SK-N-SH (cell line): ENCODE results near the gene BICC1. TPM values are rescaled to one million over a fixed set of nuclear protein-coding genes. Genes with fewer than 3 reads are reported as not detected.

Experiments used
- CTCF ChIA-PET: fragments of 300-600, 350-600 bp; formaldehyde crosslinking; extraction: SDS; loops from one replicate; lab custom pipeline; 2021; lab: Yijun Ruan, JAX
- POLR2A ChIA-PET: fragments of 350-600 bp; sonication (Branson Sonifier 250); formaldehyde crosslinking; extraction: SDS; loops from one replicate; lab custom pipeline; 2020; ENCODE audit warnings: antibody characterized with exemption, inconsistent platforms; lab: Yijun Ruan, JAX
- DNase-seq: peaks from one replicate; pipeline ENCODE4 v3.0.0; 2012
- H2AFZ ChIP-seq: fragments of 200-600 bp; sonication (generic); 2 replicates; pipeline ENCODE4 v1.8.1; 2016; ENCODE audit warnings: antibody characterized with exemption, mild to moderate bottlenecking, low read depth
- H3F3A ChIP-seq: fragments of 200-600 bp; sonication (generic); replicated peaks from 2 replicates; pipeline ENCODE3; 2016; ENCODE audit warnings: antibody characterized with exemption, mild to moderate bottlenecking; ENCODE audit not compliant: insufficient read depth
- H3K27ac ChIP-seq, 2 experiments: fragments of 200-500 bp in 1 of 2; fragments of 200-600 bp in 1 of 2; sonication (Bioruptor generic) in 1 of 2; sonication (generic), shearing (Covaris generic) in 1 of 2; 2 replicates each; pipeline versions ENCODE4 v1.5.1 to v1.6.1; 2014 to 2016; ENCODE audit warnings: low read depth in 2 of 2, inconsistent platforms in 1 of 2, low read length in 1 of 2, mild to moderate bottlenecking in 1 of 2, mixed read lengths in 1 of 2
- H3K27me3 ChIP-seq: fragments of 200-600 bp; sonication (generic), shearing (Covaris generic); 2 replicates; pipeline ENCODE4 v1.6.1; 2016; ENCODE audit warnings: mixed run types; ENCODE audit not compliant: insufficient read depth
- H3K36me3 ChIP-seq, 2 experiments: fragments of 200-500 bp in 1 of 2; fragments of 200-600 bp in 1 of 2; sonication (Bioruptor generic) in 1 of 2; sonication (generic) in 1 of 2; replicated peaks in 1 of 2; 2 replicates each; pipeline versions ENCODE3 to v1.5.1; 2014 to 2016; ENCODE audit warnings: low read length in 1 of 2, mild to moderate bottlenecking in 1 of 2; ENCODE audit not compliant: insufficient read depth in 2 of 2, control insufficient read depth in 1 of 2
- H3K4me1 ChIP-seq, 2 experiments: fragments of 200-500 bp in 1 of 2; fragments of 200-600 bp in 1 of 2; sonication (Bioruptor generic) in 1 of 2; sonication (generic), shearing (Covaris generic) in 1 of 2; 2 replicates each; pipeline versions ENCODE4 v1.5.1 to v1.6.1; 2014 to 2016; ENCODE audit warnings: low read depth in 1 of 2, low read length in 1 of 2, mixed run types in 1 of 2; ENCODE audit not compliant: insufficient read depth in 2 of 2, control insufficient read depth in 1 of 2
- H3K4me2 ChIP-seq: fragments of 200-600 bp; sonication (generic), shearing (Covaris generic); 2 replicates; pipeline ENCODE4 v1.6.1; 2017; ENCODE audit warnings: mixed run types
- H3K4me3 ChIP-seq, 2 experiments: fragments of 200-500 bp in 1 of 2; fragments of 200-600 bp in 1 of 2; sonication (Bioruptor generic) in 1 of 2; sonication (generic), shearing (Covaris generic) in 1 of 2; 2 replicates each; pipeline versions ENCODE4 v1.5.1 to v1.8.1; 2014 to 2016; ENCODE audit warnings: low read depth in 2 of 2, inconsistent platforms in 1 of 2, low read length in 1 of 2, mild to moderate bottlenecking in 1 of 2, mixed read lengths in 1 of 2, moderate library complexity in 1 of 2
- H3K79me2 ChIP-seq: fragments of 200-600 bp; sonication (generic); 2 replicates; pipeline ENCODE4 v1.8.1; 2017; ENCODE audit warnings: mild to moderate bottlenecking; ENCODE audit not compliant: insufficient read depth
- H3K9ac ChIP-seq: fragments of 200-600 bp; sonication (generic); 2 replicates; pipeline ENCODE4 v1.6.1; 2017; ENCODE audit warnings: mixed run types
- H3K9me2 ChIP-seq: fragments of 200-600 bp; sonication (generic); 2 replicates; pipeline ENCODE4 v1.6.1; 2017; ENCODE audit warnings: mixed run types
- H3K9me3 ChIP-seq: fragments of 200-600 bp; sonication (generic); 2 replicates; pipeline ENCODE4 v1.6.1; 2017; ENCODE audit warnings: mixed run types, mild to moderate bottlenecking, moderate library complexity
- H4K20me1 ChIP-seq: fragments of 200-600 bp; sonication (generic); 2 replicates; pipeline ENCODE4 v1.6.1; 2017; ENCODE audit warnings: mild to moderate bottlenecking, mixed run types; ENCODE audit not compliant: insufficient read depth
- ELF1 ChIP-seq: IDR thresholded peaks from 2 replicates; pipeline ENCODE4 v1.4.0; 2012
- EZH2phosphoT487 ChIP-seq: fragments of 200-600 bp; sonication (generic); IDR thresholded peaks from 2 replicates; pipeline ENCODE4 v1.6.1; 2017; ENCODE audit warnings: low read depth, mixed run types, mild to moderate bottlenecking, antibody characterized with exemption, moderate library complexity, borderline replicate concordance
- GABPA ChIP-seq: IDR thresholded peaks from 2 replicates; pipeline ENCODE4 v1.4.0; 2012; ENCODE audit warnings: low read depth, mild to moderate bottlenecking
- GATA2 ChIP-seq: sonication (generic); formaldehyde crosslinking; IDR thresholded peaks from 2 replicates; pipeline ENCODE4 v1.5.0; 2020; ENCODE audit warnings: mild to moderate bottlenecking, missing genetic modification reagents
- JUND ChIP-seq: IDR thresholded peaks from 2 replicates; pipeline ENCODE4 v1.4.0; 2012
- MAX ChIP-seq: IDR thresholded peaks from 2 replicates; pipeline ENCODE4 v1.4.0; 2012; ENCODE audit warnings: low read depth
- PBX3 ChIP-seq: IDR thresholded peaks from 2 replicates; pipeline ENCODE4; 2012
- RAD21 ChIP-seq: IDR thresholded peaks from 2 replicates; pipeline ENCODE4 v1.6.1; 2012; ENCODE audit warnings: mild to moderate bottlenecking, low read length
- RFX5 ChIP-seq: IDR thresholded peaks from 2 replicates; pipeline ENCODE4 v1.6.1; 2012; ENCODE audit warnings: mild to moderate bottlenecking, improper control_type of control experiment, low read length
- TAF1 ChIP-seq: IDR thresholded peaks from 2 replicates; pipeline ENCODE4 v1.6.1; 2012; ENCODE audit warnings: low read depth, mild to moderate bottlenecking, low read length, moderate library complexity, borderline replicate concordance
- TCF12 ChIP-seq: IDR thresholded peaks from 2 replicates; pipeline ENCODE4 v1.4.0; 2012
- YY1 ChIP-seq: IDR thresholded peaks from 2 replicates; pipeline ENCODE4 v1.4.0; 2012; ENCODE audit warnings: low read depth, mild to moderate bottlenecking
- ZBTB33 ChIP-seq: IDR thresholded peaks from 2 replicates; pipeline ENCODE4 v1.4.0; 2012; ENCODE audit warnings: low read depth, borderline replicate concordance
- WGBS: methylation state at CpG from one replicate; pipeline ENCODE4 v1.1.6; 2017; ENCODE audit warnings: low lambda C conversion rate; 5-methylcytosine and 5-hydroxymethylcytosine counted together
- polyA plus RNA-seq, 3 experiments: library from polyadenylated mRNA; depleted of rRNA; stranded (reverse); fragments of >200 nt; gene quantifications; 2 replicates each; pipeline ENCODE4 v1.2.3, GENCODE V29; 2012
- TF ChIP-seq, protein P1 (sequence below): fragments of 150-350 bp; IDR thresholded peaks from 2 replicates; pipeline ENCODE4 v1.6.1; 2017; ENCODE audit warnings: antibody characterized with exemption, low read length, low read depth, borderline replicate concordance
- TF ChIP-seq, protein P2 (sequence below): fragments of 200-600 bp; sonication (generic); IDR thresholded peaks from 2 replicates; pipeline ENCODE4 v1.6.1; 2017; ENCODE audit warnings: antibody characterized with exemption, mild to moderate bottlenecking, moderate library complexity

BICC1 gene
- polyA plus RNA-seq, 1 of the 3 experiments (the other 2 are of a cell fraction): 1.5 TPM

- CTCF ChIA-PET: no interaction called here
- peak overlapping the region; percentile 28 for H3K9ac ChIP-seq
- 40% methylated on average over 4 of the region's 4 CpGs for WGBS
Measured at GRCh38 chr10:58755677-58756076, 243.0 kb downstream of the BICC1 start.

More at GRCh38 chr10:58755677-58756076, 243.0 kb downstream of the BICC1 start:
- Histone ChIP-seq H3K4me1 (peaks cover 5 to 11% of the 10 kb centered on the region in 2 experiments; a peak in 3 of 4 replicates), H3K4me3 (peak overlapping the region in 1 of 2 experiments; percentile 36; a peak in 3 of 4 replicates), H3K79me2 (no peaks in the 10 kb centered on the region), H3K9me2 (no peaks in the 10 kb centered on the region), H4K20me1 (no peaks in the 10 kb centered on the region), H3F3A (no peaks in the 10 kb centered on the region), H3K27me3 (no peaks in the 10 kb centered on the region), H3K9me3 (no peaks in the 10 kb centered on the region), H2AFZ (peak overlapping the region; percentile 49; the same call in 1 of the 2 replicates), H3K36me3 (no peaks in the 10 kb centered on the region), H3K4me2 (peak overlapping the region; percentile 70), H3K27ac (peak overlapping the region; percentile 56 to 76)
- POLR2A ChIA-PET: no interaction called here
- no peak for TF ChIP-seq EZH2phosphoT487
- TF ChIP-seq RAD21: no peak
- no peak for TF ChIP-seq PBX3
- no peak for TF ChIP-seq RFX5
- no peak for TF ChIP-seq YY1
- TF ChIP-seq ZBTB33: no peak
- no peak for TF ChIP-seq GABPA
- no peak for TF ChIP-seq MAX
- TF ChIP-seq, protein P1, sequence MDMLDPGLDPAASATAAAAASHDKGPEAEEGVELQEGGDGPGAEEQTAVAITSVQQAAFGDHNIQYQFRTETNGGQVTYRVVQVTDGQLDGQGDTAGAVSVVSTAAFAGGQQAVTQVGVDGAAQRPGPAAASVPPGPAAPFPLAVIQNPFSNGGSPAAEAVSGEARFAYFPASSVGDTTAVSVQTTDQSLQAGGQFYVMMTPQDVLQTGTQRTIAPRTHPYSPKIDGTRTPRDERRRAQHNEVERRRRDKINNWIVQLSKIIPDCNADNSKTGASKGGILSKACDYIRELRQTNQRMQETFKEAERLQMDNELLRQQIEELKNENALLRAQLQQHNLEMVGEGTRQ: no peak
- TF ChIP-seq, protein P2, sequence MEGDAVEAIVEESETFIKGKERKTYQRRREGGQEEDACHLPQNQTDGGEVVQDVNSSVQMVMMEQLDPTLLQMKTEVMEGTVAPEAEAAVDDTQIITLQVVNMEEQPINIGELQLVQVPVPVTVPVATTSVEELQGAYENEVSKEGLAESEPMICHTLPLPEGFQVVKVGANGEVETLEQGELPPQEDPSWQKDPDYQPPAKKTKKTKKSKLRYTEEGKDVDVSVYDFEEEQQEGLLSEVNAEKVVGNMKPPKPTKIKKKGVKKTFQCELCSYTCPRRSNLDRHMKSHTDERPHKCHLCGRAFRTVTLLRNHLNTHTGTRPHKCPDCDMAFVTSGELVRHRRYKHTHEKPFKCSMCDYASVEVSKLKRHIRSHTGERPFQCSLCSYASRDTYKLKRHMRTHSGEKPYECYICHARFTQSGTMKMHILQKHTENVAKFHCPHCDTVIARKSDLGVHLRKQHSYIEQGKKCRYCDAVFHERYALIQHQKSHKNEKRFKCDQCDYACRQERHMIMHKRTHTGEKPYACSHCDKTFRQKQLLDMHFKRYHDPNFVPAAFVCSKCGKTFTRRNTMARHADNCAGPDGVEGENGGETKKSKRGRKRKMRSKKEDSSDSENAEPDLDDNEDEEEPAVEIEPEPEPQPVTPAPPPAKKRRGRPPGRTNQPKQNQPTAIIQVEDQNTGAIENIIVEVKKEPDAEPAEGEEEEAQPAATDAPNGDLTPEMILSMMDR: no peak
- TF ChIP-seq JUND: no peak
- no peak for TF ChIP-seq ELF1
- TF ChIP-seq TCF12: no peak; the same call in 1 of the 2 replicates
- TF ChIP-seq GATA2: no peak
- TF ChIP-seq TAF1: no peak
- no peak for DNase-seq
